VCaP (cell line): Measurements from ENCODE around the gene WDR37.

Experiments
- H3K27ac ChIP-seq: fragments of 450-650 bp; 2 replicates; pipeline ENCODE4 v1.5.1; 2017
- CTCF ChIP-seq: fragments of 450-650 bp; conservative IDR thresholded peaks from 2 replicates; pipeline ENCODE4 v1.5.1; 2017; ENCODE audit warnings: mild to moderate bottlenecking, moderate library complexity

The WDR37 gene

DNA sequence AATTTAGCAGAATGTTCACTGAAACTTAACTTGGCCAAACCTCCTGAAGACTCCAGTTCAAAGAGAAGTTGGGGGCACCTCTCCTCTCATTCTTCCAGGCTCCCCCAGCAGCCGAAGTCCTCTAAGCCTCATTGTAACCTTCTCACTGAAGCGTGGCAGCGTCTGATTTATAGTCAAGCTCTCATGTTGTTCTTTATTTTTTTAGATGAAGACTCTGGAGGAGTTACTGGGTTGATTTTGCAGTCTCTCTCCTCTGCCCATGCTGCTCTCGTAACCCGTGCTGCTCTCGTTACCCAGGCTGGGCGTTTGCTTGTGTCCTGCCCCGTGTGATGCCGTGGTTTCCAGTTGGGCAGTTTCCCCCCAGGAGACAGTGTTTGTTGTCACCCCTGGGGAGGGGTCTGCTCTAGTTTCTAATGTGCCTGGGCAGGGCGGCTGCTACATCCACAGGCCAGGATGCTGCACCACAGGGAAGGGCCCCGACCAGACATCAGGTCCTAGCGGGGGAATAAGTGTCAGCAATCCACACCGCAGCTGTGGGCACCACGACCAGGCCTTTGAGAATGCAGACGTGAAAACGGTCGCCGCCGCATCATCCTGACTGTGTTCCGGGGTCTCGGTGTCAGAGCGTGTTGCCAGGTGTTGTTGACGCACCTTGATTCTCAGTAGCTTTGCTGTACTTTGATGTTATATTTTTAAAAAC, 65.2 kb downstream of the WDR37 start:
- no peak for TF ChIP-seq CTCF
- H3K27ac ChIP-seq, result no peak overlapping the region

- TF ChIP-seq CTCF, result no peak
- no peak overlapping the region for H3K27ac ChIP-seq
These were observed 66.2 kb downstream of the WDR37 start for GRCh38 chr10:1122349-1122748.

GRCh38 chr10:1123198-1123597, 67.0 kb downstream of the WDR37 start:
- H3K27ac ChIP-seq, result no peak overlapping the region

DNA sequence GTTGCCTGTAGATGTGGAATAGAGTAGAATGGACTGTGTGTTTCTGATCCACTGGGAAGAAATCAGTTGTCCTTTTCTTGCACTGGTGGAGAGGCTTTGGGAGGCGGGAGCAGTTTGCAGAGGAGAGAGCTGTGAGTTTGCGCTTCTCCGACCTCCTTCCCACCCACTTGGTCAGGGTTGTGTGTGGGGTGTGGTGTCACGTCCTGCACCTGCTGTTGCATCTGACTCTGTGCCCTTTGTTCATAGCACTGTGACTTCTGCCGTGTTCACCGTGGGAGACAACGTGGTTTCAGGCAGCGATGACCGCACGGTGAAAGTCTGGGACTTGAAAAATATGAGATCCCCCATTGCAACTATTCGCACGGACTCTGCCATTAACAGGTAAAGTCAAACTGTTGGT, 67.8 kb downstream of the WDR37 start:
- TF ChIP-seq CTCF, result no peak
- H3K27ac ChIP-seq, result no peak overlapping the region

More at GRCh38 chr10:1123198-1123597, 67.0 kb downstream of the WDR37 start:
- no peak for TF ChIP-seq CTCF

DNA sequence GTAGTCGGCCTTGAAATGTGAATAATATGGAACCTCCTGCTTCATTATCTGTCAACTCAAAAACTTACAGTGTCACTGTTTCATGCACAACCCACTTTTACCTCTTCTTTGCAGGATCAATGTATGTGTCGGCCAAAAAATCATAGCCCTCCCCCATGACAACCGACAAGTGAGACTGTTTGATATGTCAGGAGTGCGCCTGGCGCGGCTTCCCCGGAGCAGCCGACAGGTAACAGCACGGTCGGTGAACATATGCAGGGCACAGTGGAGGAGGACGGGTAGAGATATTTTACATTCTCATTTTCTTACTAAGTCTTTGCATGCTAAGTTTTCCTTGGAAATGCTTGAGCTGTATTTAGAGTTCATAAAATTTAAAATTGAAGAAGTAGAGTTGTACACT, 68.6 kb downstream of the WDR37 start:
- no peak for TF ChIP-seq CTCF
- H3K27ac ChIP-seq, result no peak overlapping the region

DNA sequence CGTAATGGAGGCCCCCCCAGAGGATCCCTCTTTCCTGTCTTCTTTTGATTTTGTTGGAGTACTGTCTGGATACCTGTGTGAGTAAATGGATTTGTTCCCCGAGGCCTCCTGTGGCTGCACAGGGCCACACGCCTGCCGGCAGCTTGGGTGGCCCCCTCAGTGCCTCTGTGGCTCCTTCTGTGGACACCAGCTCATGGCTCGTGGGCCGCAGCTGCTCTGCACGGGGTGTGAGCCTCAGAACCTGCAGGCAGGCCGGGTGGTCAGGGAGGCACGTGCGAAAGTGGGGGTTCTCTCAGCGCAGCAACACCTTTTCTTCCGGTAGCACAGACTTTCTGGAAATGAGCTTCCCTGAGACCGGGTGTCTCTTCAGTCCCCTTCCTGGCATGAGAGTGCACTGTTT, 70.3 kb downstream of the WDR37 start:
- no peak overlapping the region for H3K27ac ChIP-seq
- no peak for TF ChIP-seq CTCF

GRCh38 chr10:1127629-1128028, 71.4 kb downstream of the WDR37 start:
- H3K27ac ChIP-seq, result no peak overlapping the region
- TF ChIP-seq CTCF, result no peak
